HG02852 (cell line): ENCODE data around the gene PGAP2.
"Not testable (repeated sequence)": the region's sequence is repeated elsewhere in the genome, so short reads cannot be mapped to it uniquely, and the experiment has no call there.

Experiments used
- ATAC-seq: cut with Tn5 transposase; IDR thresholded peaks from one replicate; pipeline ENCODE4 v1.9.1; 2021; ENCODE audit warnings: mild to moderate bottlenecking, moderate library complexity; ENCODE audit not compliant: unreplicated experiment

The PGAP2 gene

GRCh38 chr11:3803726-3804495 is 4.4 kb upstream of the PGAP2 start:
- no peak for ATAC-seq

- ATAC-seq, result peak; percentile 68
Observed at GRCh38 chr11:3808861-3809623, 682 bp downstream of the PGAP2 start.

DNA sequence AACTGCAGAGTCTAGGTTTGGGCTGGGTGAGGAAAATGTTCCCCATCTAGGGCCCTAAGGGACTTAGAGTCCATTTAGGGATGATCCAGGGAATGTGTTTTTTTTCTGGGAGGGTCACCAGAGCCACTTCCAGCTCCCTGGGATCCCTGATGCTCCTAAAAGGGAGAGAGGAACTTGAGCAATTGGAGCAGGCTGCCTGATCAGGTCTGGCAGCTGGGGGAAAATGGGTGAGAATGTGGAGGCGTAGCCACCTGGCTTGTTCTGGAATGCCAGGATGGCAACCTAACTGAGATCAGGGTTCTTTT is 1.2 kb downstream of the PGAP2 start:
- no peak for ATAC-seq

GRCh38 chr11:3810446-3810845 is 2.1 kb downstream of the PGAP2 start:
- no peak for ATAC-seq

DNA sequence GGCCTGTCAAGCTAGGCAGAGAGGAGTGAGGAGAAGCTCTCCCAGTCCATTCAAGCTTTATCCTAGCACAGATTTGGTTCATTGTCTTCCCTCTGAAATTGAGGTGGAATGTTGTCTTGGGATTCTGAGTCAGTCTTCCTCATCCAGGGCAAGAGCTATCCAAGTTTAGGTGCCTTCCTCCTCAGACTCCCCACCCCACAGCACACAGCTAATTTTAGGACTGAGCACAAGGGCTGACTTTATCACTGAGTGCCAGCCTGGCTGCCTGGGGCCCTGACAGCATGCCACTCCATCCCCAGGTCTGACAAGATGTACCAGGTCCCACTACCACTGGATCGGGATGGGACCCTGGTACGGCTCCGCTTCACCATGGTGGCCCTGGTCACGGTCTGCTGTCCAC is 2.6 kb downstream of the PGAP2 start:
- no peak for ATAC-seq

DNA sequence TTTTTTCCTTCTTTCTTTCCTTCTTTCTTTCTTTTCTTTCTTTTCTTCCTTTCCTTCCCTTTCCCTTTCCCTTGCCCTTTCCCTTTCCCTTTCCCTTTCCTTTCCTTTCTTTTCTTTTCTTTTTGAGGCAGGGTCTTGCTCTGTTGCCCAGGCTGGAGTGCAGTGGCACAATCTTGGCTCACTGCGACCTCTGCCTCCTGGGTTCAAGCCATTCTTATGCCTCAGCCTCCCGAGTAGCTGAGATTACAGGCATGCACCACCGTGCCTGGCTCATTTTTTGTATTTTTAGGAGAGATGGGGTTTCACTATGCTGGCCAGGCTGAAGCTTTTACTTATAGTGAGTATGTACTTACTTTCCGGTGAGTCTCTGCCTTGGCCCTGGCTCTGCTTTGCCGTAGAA is 6.5 kb downstream of the PGAP2 start:
- ATAC-seq, result not testable (repeated sequence)

DNA sequence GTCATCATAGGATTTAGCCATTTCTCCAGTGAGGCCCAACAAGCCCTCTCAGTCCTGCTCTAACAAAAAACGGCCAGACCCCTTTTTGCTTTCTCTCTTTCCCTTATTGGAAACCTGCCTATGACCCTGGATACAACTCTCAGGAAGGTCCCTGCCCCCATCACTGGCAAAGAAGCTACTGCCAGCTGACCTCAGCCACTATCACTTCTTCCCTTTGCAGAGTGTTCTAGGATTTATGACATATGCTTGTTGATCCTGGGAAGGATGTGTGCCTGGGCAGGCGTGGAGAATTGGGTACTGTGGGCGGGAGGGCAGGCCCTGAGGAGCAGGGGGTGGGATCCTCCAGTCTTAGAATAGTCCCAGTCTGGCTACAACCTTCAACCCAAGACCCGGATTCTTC is 7.5 kb downstream of the PGAP2 start:
- no peak for ATAC-seq

DNA sequence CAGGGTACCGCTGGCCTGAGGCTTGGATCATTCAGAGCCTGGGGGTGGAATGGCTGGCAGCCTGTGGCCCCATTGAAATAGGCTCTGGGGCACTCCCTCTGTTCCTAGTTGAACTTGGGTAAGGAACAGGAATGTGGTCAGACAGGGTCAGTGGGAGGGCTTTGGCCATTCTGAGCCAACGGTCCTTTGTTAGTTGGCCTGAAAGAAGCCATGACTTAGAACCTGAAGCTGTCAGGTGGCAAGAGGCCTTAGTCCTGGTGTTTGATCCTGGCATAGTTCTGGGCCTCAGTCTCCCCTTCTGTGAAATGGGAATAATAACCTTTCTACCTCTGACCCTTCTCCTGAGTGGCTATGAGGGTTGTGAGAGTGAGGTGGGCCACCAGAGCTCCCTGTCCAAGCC is 8.3 kb downstream of the PGAP2 start:
- ATAC-seq, result no peak

DNA sequence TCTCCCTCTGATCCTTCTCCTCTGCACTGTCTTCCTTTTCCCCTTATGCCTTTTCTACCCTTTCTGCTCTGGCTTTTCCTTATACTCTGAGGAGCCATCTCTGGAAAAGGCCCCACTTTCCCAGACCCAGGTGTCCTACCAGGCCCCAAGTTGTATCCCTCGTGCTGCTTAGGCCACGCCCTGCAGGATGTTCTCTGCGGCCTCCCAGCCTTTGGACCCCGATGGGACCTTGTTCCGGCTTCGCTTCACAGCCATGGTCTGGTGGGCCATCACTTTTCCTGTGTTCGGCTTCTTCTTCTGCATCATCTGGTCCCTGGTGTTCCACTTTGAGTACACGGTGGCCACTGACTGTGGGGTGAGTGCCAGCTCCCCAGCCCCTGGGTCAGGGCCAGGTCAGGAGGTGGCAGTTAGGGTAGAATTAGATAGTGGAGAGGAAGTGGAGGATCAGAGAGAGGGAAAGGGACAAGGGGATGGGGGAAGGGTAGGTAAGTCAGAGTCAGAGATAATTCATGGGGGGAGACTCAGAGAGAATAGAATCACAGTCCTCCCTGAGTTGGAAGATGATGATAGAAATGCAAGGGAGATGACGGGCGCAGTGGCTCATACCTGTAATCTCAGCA is 8.9 kb downstream of the PGAP2 start:
- no peak for ATAC-seq

GRCh38 chr11:3820971-3821370 is 12.6 kb downstream of the PGAP2 start:
- no peak for ATAC-seq

GRCh38 chr11:3822312-3822711 is 14.0 kb downstream of the PGAP2 start:
- no peak for ATAC-seq

DNA sequence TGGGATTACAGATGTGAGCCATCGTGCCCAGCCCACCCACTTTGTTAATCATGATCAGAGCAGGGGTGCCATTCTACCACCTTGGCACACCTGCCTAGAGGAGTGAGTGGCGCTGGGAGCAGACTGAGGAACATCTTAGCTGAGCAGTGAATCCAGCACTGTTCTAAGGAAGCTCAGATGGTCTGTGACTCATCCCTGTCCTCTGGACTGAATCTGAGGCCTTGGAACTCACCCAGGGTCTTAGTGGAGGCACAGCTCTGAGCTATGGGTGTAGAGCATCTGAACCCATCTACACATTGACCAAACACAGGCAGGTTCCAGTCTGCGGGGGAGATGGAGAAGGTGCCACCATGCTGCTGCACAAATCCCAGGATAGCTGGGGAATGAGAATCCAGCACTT is 14.9 kb downstream of the PGAP2 start:
- no peak for ATAC-seq

GRCh38 chr11:3823762-3824506 is 15.6 kb downstream of the PGAP2 start:
- no peak for ATAC-seq

- ATAC-seq, result peak; percentile 85
Observed at GRCh38 chr11:3824714-3825472, 16.5 kb downstream of the PGAP2 start.

- no peak for ATAC-seq
Observed at GRCh38 chr11:3825473-3826154, 17.3 kb downstream of the PGAP2 start.

- ATAC-seq, result no peak
Observed at GRCh38 chr11:3826721-3827120, 18.4 kb downstream of the PGAP2 start.

GRCh38 chr11:3827434-3828186 is 19.2 kb downstream of the PGAP2 start:
- no peak for ATAC-seq

DNA sequence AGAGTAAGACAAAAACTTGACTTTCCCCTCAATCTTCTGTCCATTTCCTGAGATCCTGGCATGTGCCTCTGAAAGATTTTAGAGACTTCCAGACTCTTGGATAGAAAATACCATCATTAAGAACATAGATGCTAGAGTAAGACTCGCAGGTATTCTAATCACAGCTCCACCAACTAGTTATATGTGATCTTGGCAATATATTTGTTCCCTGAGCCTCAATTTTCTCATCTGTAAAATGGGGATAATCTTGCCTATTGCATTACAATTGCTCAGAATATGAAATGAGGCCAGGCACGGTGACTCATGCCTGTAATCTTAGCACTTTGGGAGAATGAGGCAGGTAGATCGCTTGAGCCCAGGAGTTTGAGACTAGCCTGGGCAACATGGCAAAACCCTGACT is 21.7 kb downstream of the PGAP2 start:
- no peak for ATAC-seq

- no peak for ATAC-seq
Observed at GRCh38 chr11:3830730-3831129, 22.4 kb downstream of the PGAP2 start.
